GM23338 (cell line): ENCODE results near the gene SFRP5. TPM values are rescaled to one million over a fixed set of nuclear protein-coding genes. Genes with fewer than 3 reads are reported as not detected.

ENCODE experiments used
- ATAC-seq: fragments of 200-7000 bp; cut with Tn5 transposase; 3 replicates; pipeline ENCODE4 v1.9.1; 2020
- DNase-seq: peaks from one replicate; pipeline ENCODE4 v3.0.0-alpha.2; 2015; ENCODE audit warnings: low spot score
- H2AFZ ChIP-seq: fragments of 200-600 bp; sonication (generic); 2 replicates; pipeline ENCODE4 v1.8.0; 2016; ENCODE audit warnings: antibody characterized with exemption, mild to moderate bottlenecking, moderate library complexity
- H3F3A ChIP-seq: fragments of 200-600 bp; sonication (generic); replicated peaks from 2 replicates; pipeline ENCODE4 v1.8.0; 2017; ENCODE audit warnings: antibody characterized with exemption, mixed run types, low read depth
- H3K27ac ChIP-seq: fragments of 200-600 bp; sonication (generic); 2 replicates; pipeline ENCODE4 v1.6.1; 2016; ENCODE audit warnings: low read depth
- H3K27me3 ChIP-seq: fragments of 200-600 bp; sonication (generic); 2 replicates; pipeline ENCODE4 v1.8.0; 2016; ENCODE audit warnings: mild to moderate bottlenecking, mixed run types, moderate library complexity; ENCODE audit not compliant: insufficient read depth
- H3K36me3 ChIP-seq: fragments of 200-600 bp; sonication (generic); 2 replicates; pipeline ENCODE4 v1.8.0; 2016; ENCODE audit warnings: mild to moderate bottlenecking; ENCODE audit not compliant: insufficient read depth
- H3K4me1 ChIP-seq: fragments of 200-600 bp; sonication (generic); 2 replicates; pipeline ENCODE4 v1.8.0; 2016; ENCODE audit warnings: mild to moderate bottlenecking, moderate library complexity; ENCODE audit not compliant: insufficient read depth
- H3K4me2 ChIP-seq: fragments of 200-600 bp; sonication (generic); 2 replicates; pipeline ENCODE4 v1.7.1; 2017; ENCODE audit warnings: mixed run types
- H3K4me3 ChIP-seq: fragments of 200-600 bp; sonication (generic); 2 replicates; pipeline ENCODE4 v1.6.1; 2016; ENCODE audit warnings: mixed run types
- H3K79me2 ChIP-seq: fragments of 200-600 bp; sonication (generic); replicated peaks from 2 replicates; pipeline ENCODE4 v1.8.0; 2017; ENCODE audit warnings: mild to moderate bottlenecking; ENCODE audit not compliant: insufficient read depth
- H3K9me2 ChIP-seq: fragments of 200-600 bp; sonication (generic); 2 replicates; pipeline ENCODE4 v1.8.0; 2017; ENCODE audit not compliant: insufficient read depth
- H4K20me1 ChIP-seq: fragments of 200-600 bp; sonication (generic); replicated peaks from 2 replicates; pipeline ENCODE4 v1.8.0; 2017; ENCODE audit warnings: mild to moderate bottlenecking; ENCODE audit not compliant: insufficient read depth
- H3K27ac Mint-ChIP-seq: 2 replicates; pipeline ENCODE4 v1.8.0; 2020; ENCODE audit warnings: inconsistent platforms, mild to moderate bottlenecking, moderate library complexity, mixed read lengths
- H3K27me3 Mint-ChIP-seq: 3 replicates; pipeline ENCODE4 v1.8.0; 2022; ENCODE audit warnings: low read depth, mild to moderate bottlenecking, moderate library complexity, mixed read lengths, inconsistent platforms; ENCODE audit not compliant: insufficient read depth, poor library complexity
- H3K36me3 Mint-ChIP-seq: 3 replicates; pipeline ENCODE4 v1.8.0; 2021; ENCODE audit warnings: low read depth, mild to moderate bottlenecking, inconsistent platforms, moderate library complexity, mixed read lengths
- H3K4me1 Mint-ChIP-seq: 3 replicates; pipeline ENCODE4 v1.8.0; 2020; ENCODE audit warnings: mild to moderate bottlenecking, inconsistent platforms, mixed read lengths
- H3K4me3 Mint-ChIP-seq: 3 replicates; pipeline ENCODE4 v1.8.0; 2021; ENCODE audit warnings: moderate library complexity, mild to moderate bottlenecking, inconsistent platforms, mixed read lengths
- H3K9me3 Mint-ChIP-seq: 3 replicates; pipeline ENCODE4 v1.8.0; 2020; ENCODE audit warnings: moderate library complexity, mild to moderate bottlenecking, inconsistent platforms, mixed read lengths
- CREB1 ChIP-seq: fragments of 250-450 bp; sonication (Bioruptor Pico); IDR thresholded peaks from 2 replicates; pipeline ENCODE4 v1.5.0; 2020; ENCODE audit warnings: low read depth, mild to moderate bottlenecking, moderate library complexity
- CTCF ChIP-seq, 2 experiments: fragments of 200-600 bp in 1 of 2; sonication (generic) in 1 of 2; conservative IDR thresholded peaks; 2 replicates each; pipeline versions ENCODE4 v1.5.1 to v1.6.1; 2016 to 2017; ENCODE audit warnings: antibody characterized with exemption in 2 of 2, low read depth in 2 of 2, mild to moderate bottlenecking in 2 of 2, moderate library complexity in 1 of 2
- ETS1 ChIP-seq: IDR thresholded peaks from 2 replicates; pipeline ENCODE4 v1.6.1; 2016; ENCODE audit warnings: antibody characterized with exemption
- EZH2 ChIP-seq: fragments of 200-600 bp; sonication (generic); IDR thresholded peaks from one replicate; pipeline ENCODE4 v1.8.0; 2017; ENCODE audit warnings: antibody characterized with exemption, mild to moderate bottlenecking, low read depth; ENCODE audit not compliant: unreplicated experiment
- EZH2phosphoT487 ChIP-seq: fragments of 200-600 bp; sonication (generic); IDR thresholded peaks from one replicate; pipeline ENCODE4 v1.8.1; 2018; ENCODE audit warnings: antibody characterized with exemption; ENCODE audit not compliant: unreplicated experiment
- JUNB ChIP-seq: IDR thresholded peaks from one replicate; pipeline ENCODE4 v1.6.1; 2016; ENCODE audit warnings: antibody characterized with exemption; ENCODE audit not compliant: unreplicated experiment
- NANOG ChIP-seq: IDR thresholded peaks from 2 replicates; pipeline ENCODE4 v1.6.1; 2016; ENCODE audit warnings: antibody characterized with exemption, borderline replicate concordance
- POLR2AphosphoS5 ChIP-seq: IDR thresholded peaks from 2 replicates; pipeline ENCODE4 v1.6.1; 2016; ENCODE audit warnings: antibody characterized with exemption, low read depth
- REST ChIP-seq: IDR thresholded peaks from one replicate; pipeline ENCODE4 v1.6.1; 2018; ENCODE audit warnings: antibody characterized with exemption; ENCODE audit not compliant: unreplicated experiment
- ZNF114 ChIP-seq: fragments of 250-450 bp; sonication (Bioruptor Pico); IDR thresholded peaks from 2 replicates; pipeline ENCODE4 v1.5.0; 2020; ENCODE audit warnings: mild to moderate bottlenecking, moderate library complexity
- ZNF331 ChIP-seq: fragments of 250-450 bp; sonication (Bioruptor Pico); IDR thresholded peaks from 2 replicates; pipeline ENCODE4 v1.5.0; 2020; ENCODE audit warnings: low read depth, mild to moderate bottlenecking, moderate library complexity
- ZNF462 ChIP-seq: fragments of 250-450 bp; sonication (Bioruptor Pico); IDR thresholded peaks from 2 replicates; pipeline ENCODE4 v1.5.0; 2020; ENCODE audit warnings: mild to moderate bottlenecking, moderate library complexity
- polyA plus RNA-seq: library from polyadenylated mRNA; unstranded; fragments of >200 nt; fragmentation: Nextera tagmentation; extraction: Ambion mirVana; gene quantifications from 2 replicates; pipeline ENCODE4 v1.2.1, GENCODE V29; 2016
- total RNA-seq: library from RNA; depleted of rRNA; stranded (reverse); fragments of >200 nt; shearing (Covaris generic); gene quantifications from 2 replicates; pipeline ENCODE4 v1.2.3, GENCODE V29; 2014

The SFRP5 gene
- total and polyA plus RNA-seq, 2 experiments from 2014 or later, result 2.4 to 3.5 TPM

GRCh38 chr10:97762816-97763215 lies 9.0 kb downstream of the SFRP5 start:
- Histone ChIP-seq H3K4me2 (peak overlapping the region; percentile 35), H3F3A (no peaks in the 10 kb centered on the region), H3K27ac (peak overlapping the region; percentile 63; the same call in 1 of the 2 replicates), H3K27me3 (no peaks in the 10 kb centered on the region), H3K9me2 (no peaks in the 10 kb centered on the region), H4K20me1 (no peaks in the 10 kb centered on the region), H3K36me3 (peaks cover 4% of the 10 kb centered on the region; the same call in 1 of the 2 replicates), H3K4me3 (no peak overlapping the region), H3K79me2 (no peaks in the 10 kb centered on the region), H3K4me1 (peaks cover 7% of the 10 kb centered on the region; the same call in 1 of the 2 replicates), H2AFZ (no peak overlapping the region)
- Mint-ChIP-seq H3K4me3 (no peak overlapping the region), H3K9me3 (no peaks in the 10 kb centered on the region), H3K36me3 (peaks cover 28% of the 10 kb centered on the region), H3K4me1 (peaks cover 29% of the 10 kb centered on the region), H3K27me3 (peaks cover 25% of the 10 kb centered on the region), H3K27ac (peak overlapping the region; percentile 75; the same call in 1 of the 2 replicates)
- peak; percentile 82 for DNase-seq
- TF ChIP-seq ZNF462 (no peak), ZNF331 (CRISPR knock-in tag) (no peak), EZH2 (no peak), CTCF (conservative IDR thresholded peaks at IDR 0.05; ENCODE audit: low read depth in 2 of 2) (no peak), JUNB (no peak), REST (no peak), EZH2phosphoT487 (no peak), CREB1 (CRISPR knock-in tag) (no peak), ETS1 (no peak), NANOG (no peak), POLR2AphosphoS5 (no peak), ZNF114 (CRISPR knock-in tag) (no peak)
- ATAC-seq, result peak; percentile 83
